Trophoblast cell (in vitro differentiated cells and primary cell): Measurements from ENCODE around the gene BTBD17.

Source experiments
- DNase-seq, 2 donors: peaks; one replicate each; pipeline ENCODE4 v3.0.0-alpha.2; 2016
- H2AFZ ChIP-seq: 2 replicates; pipeline ENCODE4 v1.6.1; 2013; ENCODE audit warnings: low read length, moderate library complexity, mild to moderate bottlenecking; ENCODE audit not compliant: insufficient read depth, poor library complexity
- H2AK5ac ChIP-seq: 2 replicates; pipeline ENCODE4 v1.6.1; 2013; ENCODE audit warnings: mild to moderate bottlenecking, low read length
- H2BK120ac ChIP-seq: 2 replicates; pipeline ENCODE4 v1.6.1; 2013; ENCODE audit warnings: low read length, mild to moderate bottlenecking, moderate library complexity; ENCODE audit not compliant: insufficient read depth, poor library complexity
- H2BK12ac ChIP-seq: 2 replicates; pipeline ENCODE4 v1.6.1; 2013; ENCODE audit warnings: mild to moderate bottlenecking, low read length, moderate library complexity
- H2BK5ac ChIP-seq: 2 replicates; pipeline ENCODE4 v1.6.1; 2013; ENCODE audit warnings: low read length, low read depth, moderate library complexity, mild to moderate bottlenecking; ENCODE audit not compliant: poor library complexity
- H3K14ac ChIP-seq: 2 replicates; pipeline ENCODE4 v1.6.1; 2013; ENCODE audit warnings: mild to moderate bottlenecking, low read length
- H3K18ac ChIP-seq: 2 replicates; pipeline ENCODE4 v1.6.1; 2013; ENCODE audit warnings: mild to moderate bottlenecking, low read length
- H3K23ac ChIP-seq: 2 replicates; pipeline ENCODE4 v1.6.1; 2013; ENCODE audit warnings: low read length
- H3K27ac ChIP-seq: 2 replicates; pipeline ENCODE4 v1.5.1; 2013; ENCODE audit warnings: low read depth, mild to moderate bottlenecking, inconsistent platforms, low read length, moderate library complexity
- H3K27me3 ChIP-seq: 2 replicates; pipeline ENCODE4 v1.6.1; 2013; ENCODE audit warnings: inconsistent platforms, mild to moderate bottlenecking, low read length, moderate library complexity; ENCODE audit not compliant: insufficient read depth
- H3K36me3 ChIP-seq, 2 experiments: 1 replicate in 1 of 2; 2 replicates in 1 of 2; pipeline ENCODE4 v1.6.1; 2013; ENCODE audit warnings: low read length in 2 of 2, mild to moderate bottlenecking in 2 of 2, moderate library complexity in 1 of 2; ENCODE audit not compliant: insufficient read depth in 2 of 2, control insufficient read depth in 1 of 2
- H3K4ac ChIP-seq: 2 replicates; pipeline ENCODE4 v1.6.1; 2013; ENCODE audit warnings: low read depth, mild to moderate bottlenecking, low read length, moderate library complexity
- H3K4me1 ChIP-seq, 2 experiments: 1 replicate in 1 of 2; 2 replicates in 1 of 2; pipeline ENCODE4 v1.6.1; 2013; ENCODE audit warnings: low read length in 2 of 2, mild to moderate bottlenecking in 2 of 2, moderate library complexity in 1 of 2; ENCODE audit not compliant: insufficient read depth in 2 of 2, control insufficient read depth in 1 of 2
- H3K4me2 ChIP-seq: 2 replicates; pipeline ENCODE4 v1.6.1; 2013; ENCODE audit warnings: inconsistent platforms, mild to moderate bottlenecking, low read length, moderate library complexity
- H3K4me3 ChIP-seq: 2 replicates; pipeline ENCODE4 v1.5.1; 2013; ENCODE audit warnings: mild to moderate bottlenecking, low read depth, low read length, inconsistent platforms
- H3K79me1 ChIP-seq: one replicate; pipeline ENCODE4 v1.6.1; 2013; ENCODE audit warnings: low read length
- H3K79me2 ChIP-seq: 2 replicates; pipeline ENCODE4 v1.6.1; 2013; ENCODE audit warnings: low read length, mild to moderate bottlenecking; ENCODE audit not compliant: control insufficient read depth, insufficient read depth, poor library complexity
- H3K9ac ChIP-seq: 2 replicates; pipeline ENCODE4 v1.6.1; 2013; ENCODE audit warnings: mild to moderate bottlenecking, low read length
- H3K9me3 ChIP-seq: 2 replicates; pipeline ENCODE4 v1.6.1; 2013; ENCODE audit warnings: low read depth, mild to moderate bottlenecking, control low read depth, inconsistent platforms, low read length; ENCODE audit not compliant: insufficient read depth
- H4K12ac ChIP-seq: 2 replicates; pipeline ENCODE4 v1.6.1; 2013; ENCODE audit warnings: low read depth, mild to moderate bottlenecking, low read length, moderate library complexity
- H4K8ac ChIP-seq: 2 replicates; pipeline ENCODE4 v1.6.1; 2013; ENCODE audit warnings: low read depth, mild to moderate bottlenecking, low read length, moderate library complexity
- H4K91ac ChIP-seq: one replicate; pipeline ENCODE4 v1.6.1; 2013; ENCODE audit warnings: low read depth, mild to moderate bottlenecking, low read length, moderate library complexity
- WGBS: extraction: QIAGEN DNeasy Blood & Tissue Kit; methylation state at CpG from one replicate; pipeline ENCODE4 v1.1.7; 2013; ENCODE audit warnings: missing lambda C conversion rate; ENCODE audit not compliant: insufficient read length, insufficient coverage; ENCODE audit errors: extremely low coverage; 5-methylcytosine and 5-hydroxymethylcytosine counted together

Gene BTBD17

DNA sequence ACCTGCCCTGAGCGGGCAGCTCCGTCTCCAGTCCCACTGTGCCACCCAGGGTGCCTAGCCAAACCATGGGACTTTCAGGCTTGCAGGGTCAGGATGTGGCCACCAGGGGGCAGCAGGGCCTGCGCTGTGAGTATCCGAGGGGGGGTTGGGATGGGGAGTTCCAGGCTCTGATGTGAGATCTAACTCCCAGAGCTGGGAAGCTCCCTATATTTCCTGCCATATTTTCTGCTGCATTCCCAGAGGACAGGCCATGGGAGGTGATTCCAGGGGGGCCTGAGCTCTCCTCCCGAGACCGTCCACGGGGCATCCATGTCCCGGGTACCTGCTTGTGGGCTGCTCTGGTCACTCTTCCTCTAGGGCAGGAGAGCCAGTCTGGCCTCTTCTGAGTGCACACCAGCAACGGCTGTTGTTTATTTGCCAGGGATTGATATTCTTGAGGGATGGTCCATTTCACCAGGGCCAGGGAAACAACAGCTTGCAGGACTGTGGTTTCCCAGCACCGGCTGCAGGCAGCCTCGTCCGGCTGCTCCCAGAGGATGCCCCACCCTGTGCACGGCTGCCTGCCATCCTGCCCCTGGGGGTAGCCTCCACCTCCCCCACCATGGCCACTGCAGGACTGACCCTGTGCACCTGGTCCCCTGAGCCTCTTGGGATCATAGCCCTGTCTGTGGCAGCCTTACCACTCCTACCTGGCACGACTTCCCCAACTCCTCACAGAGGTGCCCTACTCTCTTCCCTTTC is 6.8 kb upstream of the BTBD17 start:
- Histone ChIP-seq H3K79me2 (no peaks in the 10 kb centered on the region), H3K23ac (no peak overlapping the region), H3K4me1 (no peaks in the 10 kb centered on the region), H2BK12ac (no peak overlapping the region), H2BK120ac (no peak overlapping the region), H3K18ac (no peak overlapping the region), H2AK5ac (no peak overlapping the region), H3K36me3 (no peaks in the 10 kb centered on the region), H3K9ac (no peak overlapping the region), H3K4ac (no peak overlapping the region), H3K27me3 (no peaks in the 10 kb centered on the region), H3K4me2 (no peak overlapping the region), H3K4me3 (no peak overlapping the region), H3K14ac (no peak overlapping the region), H3K9me3 (no peaks in the 10 kb centered on the region), H2BK5ac (no peak overlapping the region), H2AFZ (no peak overlapping the region), H3K79me1 (no peaks in the 10 kb centered on the region), H4K91ac (no peak overlapping the region), H4K12ac (no peak overlapping the region), H4K8ac (no peak overlapping the region), H3K27ac (no peak overlapping the region)
- no CpG with 5 or more reads among the region's 14 CpGs for WGBS
- peak; percentile 57 to 79 for DNase-seq

DNA sequence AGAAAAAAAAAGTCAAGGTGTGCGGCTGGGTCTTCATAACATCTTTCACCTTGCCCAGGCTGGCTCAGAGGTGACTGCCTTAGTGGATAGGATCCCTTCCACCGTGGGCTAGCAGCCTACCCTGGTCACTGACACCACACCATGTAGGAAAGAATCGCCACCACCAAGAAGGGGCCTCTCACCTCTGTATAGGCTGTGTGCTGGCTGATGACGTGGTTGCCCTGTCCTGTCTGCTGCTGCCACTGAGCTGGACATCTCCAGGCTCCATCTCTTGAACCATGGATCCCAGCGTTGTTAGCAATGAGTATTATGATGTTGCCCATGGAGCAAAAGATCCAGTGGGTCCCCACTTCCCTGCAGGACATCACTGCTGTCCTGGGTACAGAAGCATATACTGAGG is 5.5 kb upstream of the BTBD17 start, which contains the start of gene GPR142:
GPR142 (plus strand) TSS at position 301 of the 400 bp plus-strand sequence. CDS start 2,035 bp downstream, outside the sequence.
- Histone ChIP-seq H3K36me3 (no peaks in the 10 kb centered on the region), H3K4me3 (no peak within 1 kb of the TSS), H3K23ac (no peak within 1 kb of the TSS), H3K9ac (no peak within 1 kb of the TSS), H3K27me3 (no peaks in the 10 kb centered on the region), H2AK5ac (no peak within 1 kb of the TSS), H3K27ac (no peak within 1 kb of the TSS), H3K79me1 (no peaks in the 10 kb centered on the region), H4K12ac (no peak within 1 kb of the TSS), H2BK5ac (no peak within 1 kb of the TSS), H3K79me2 (no peaks in the 10 kb centered on the region), H3K14ac (no peak within 1 kb of the TSS), H3K18ac (no peak within 1 kb of the TSS), H3K9me3 (no peaks in the 10 kb centered on the region), H3K4me2 (no peak within 1 kb of the TSS), H4K8ac (no peak within 1 kb of the TSS), H3K4ac (no peak within 1 kb of the TSS), H2AFZ (no peak within 1 kb of the TSS), H2BK120ac (no peak within 1 kb of the TSS), H4K91ac (no peak within 1 kb of the TSS), H2BK12ac (no peak within 1 kb of the TSS), H3K4me1 (no peaks in the 10 kb centered on the region)
- WGBS, result no CpG with 5 or more reads among the region's 5 CpGs
- no peak for DNase-seq

DNA sequence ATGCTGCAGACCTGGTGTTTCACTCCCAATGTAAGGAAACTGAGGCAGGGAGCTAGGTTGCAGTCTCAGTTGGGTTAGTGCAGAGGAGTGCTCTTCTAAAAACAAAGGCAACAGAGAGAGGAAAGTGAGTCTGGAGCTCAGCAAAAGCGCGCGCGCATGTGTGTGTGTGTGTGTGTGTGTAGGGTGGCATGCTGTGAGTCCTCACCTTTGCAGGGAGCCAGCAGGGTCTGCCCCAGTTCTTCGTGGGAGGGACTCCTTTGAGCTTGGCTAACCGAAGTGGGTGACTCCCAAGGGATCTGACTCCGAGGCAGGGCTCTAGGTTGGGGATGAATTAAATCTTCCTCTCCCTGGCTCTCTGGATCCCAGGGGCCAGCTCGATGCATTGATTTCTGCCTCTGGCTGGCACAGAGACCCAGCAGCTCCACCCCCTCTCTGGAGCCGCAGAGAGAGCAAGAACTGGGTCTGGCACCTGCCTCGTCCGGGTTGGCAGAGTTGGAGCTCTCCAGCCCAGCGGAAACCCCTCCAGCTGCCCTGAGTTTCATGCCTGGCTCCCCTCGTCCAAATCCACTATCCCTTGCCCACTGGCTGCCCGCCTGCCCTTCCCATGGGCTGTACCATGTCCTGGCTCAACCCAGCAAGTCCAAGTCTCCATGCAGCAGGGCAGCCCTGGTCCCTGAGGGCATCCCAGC is 1.3 kb upstream of the BTBD17 start:
- Histone ChIP-seq H2BK12ac (no peak overlapping the region), H4K12ac (no peak overlapping the region), H3K18ac (no peak overlapping the region), H4K8ac (no peak overlapping the region), H3K36me3 (no peaks in the 10 kb centered on the region), H4K91ac (no peak overlapping the region), H2BK5ac (no peak overlapping the region), H3K9ac (no peak overlapping the region), H2AFZ (no peak overlapping the region), H3K27ac (no peak overlapping the region), H3K4me2 (no peak overlapping the region), H3K4me3 (no peak overlapping the region), H3K23ac (no peak overlapping the region), H3K4me1 (no peaks in the 10 kb centered on the region), H3K4ac (no peak overlapping the region), H3K9me3 (peaks cover 2% of the 10 kb centered on the region), H2AK5ac (no peak overlapping the region), H3K79me1 (no peaks in the 10 kb centered on the region), H2BK120ac (no peak overlapping the region), H3K14ac (no peak overlapping the region), H3K27me3 (no peaks in the 10 kb centered on the region), H3K79me2 (no peaks in the 10 kb centered on the region)
- WGBS, result no CpG with 5 or more reads among the region's 14 CpGs
- no peak for DNase-seq

DNA sequence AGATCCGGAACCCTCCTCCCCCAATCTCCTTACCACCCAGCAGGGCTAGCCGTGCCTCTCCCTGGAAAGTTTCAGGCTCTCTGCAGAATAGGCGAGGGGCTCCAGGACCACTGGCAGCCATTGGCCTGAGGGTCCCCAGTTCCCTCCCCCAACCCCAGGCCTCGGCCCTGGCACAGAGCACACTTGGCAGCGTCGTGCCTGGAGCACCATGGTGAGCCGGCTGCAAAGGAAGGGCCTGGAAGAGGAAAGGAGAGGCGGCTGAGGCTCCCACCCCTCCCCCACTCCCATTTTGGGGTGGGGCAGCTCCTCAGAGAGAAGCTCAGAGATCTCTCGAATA is 369 bp upstream of the BTBD17 start:
- Histone ChIP-seq H4K91ac (no peak overlapping the region), H3K18ac (no peak overlapping the region), H2BK5ac (no peak overlapping the region), H3K23ac (no peak overlapping the region), H4K12ac (no peak overlapping the region), H3K4me2 (no peak overlapping the region), H3K4ac (no peak overlapping the region), H3K27me3 (no peaks in the 10 kb centered on the region), H3K27ac (no peak overlapping the region), H2AK5ac (no peak overlapping the region), H3K9ac (no peak overlapping the region), H3K14ac (no peak overlapping the region), H4K8ac (no peak overlapping the region), H2BK120ac (no peak overlapping the region), H3K79me1 (no peaks in the 10 kb centered on the region), H3K4me1 (no peaks in the 10 kb centered on the region), H3K36me3 (no peaks in the 10 kb centered on the region), H3K79me2 (no peaks in the 10 kb centered on the region), H2BK12ac (no peak overlapping the region), H2AFZ (no peak overlapping the region), H3K9me3 (peaks cover 2% of the 10 kb centered on the region), H3K4me3 (no peak overlapping the region)
- DNase-seq, result no peak
- no CpG with 5 or more reads among the region's 9 CpGs for WGBS
